ENCODE measurements around the gene PPP1R26. TPM values are rescaled to one million over a fixed set of nuclear protein-coding genes. Genes with fewer than 3 reads are reported as not detected.

The PPP1R26 gene
- total RNA-seq, 2 donors from 2014 or later = 15.3 to 41.9 TPM

- Histone ChIP-seq H3K27me3 (replicated peaks; ENCODE audit: insufficient read depth) (no peaks in the 10 kb centered on the region), H3K36me3 (no peaks in the 10 kb centered on the region), H3K4me1 (replicated peaks) (no peaks in the 10 kb centered on the region), H3K9me3 (no peaks in the 10 kb centered on the region), H3K27ac (no peak overlapping the region), H3K4me3 (no peak overlapping the region)
- DNase-seq (ENCODE audit: low spot score) = no peak
- 97% methylated on average over 18 of the region's 18 CpGs for WGBS
- intact Hi-C loops (cut with DNase I) = no loop called here
- TF ChIP-seq POLR2AphosphoS5 (IDR thresholded peaks at IDR 0.05) = no peak
- TF ChIP-seq CTCF (IDR thresholded peaks at IDR 0.05) = no peak
- no peak for TF ChIP-seq POLR2A (IDR thresholded peaks at IDR 0.05)
Observed at GRCh38 chr9:135488013-135488330, 8.4 kb downstream of the PPP1R26 start.

GRCh38 chr9:135488527-135488926 is 8.9 kb downstream of the PPP1R26 start:
- H3K27me3 ChIP-seq (replicated peaks; ENCODE audit: insufficient read depth) = no peaks in the 10 kb centered on the region
- 91% methylated on average over 17 of the region's 17 CpGs for whole genome bisulfite sequencing
- no peaks in the 10 kb centered on the region for H3K36me3 ChIP-seq
- DNase-seq (ENCODE audit: low spot score) = no peak
- H3K27ac ChIP-seq = no peak overlapping the region
- TF ChIP-seq POLR2A (IDR thresholded peaks at IDR 0.05) = no peak
- no peak for TF ChIP-seq CTCF (IDR thresholded peaks at IDR 0.05)
- no peak for TF ChIP-seq POLR2AphosphoS5 (IDR thresholded peaks at IDR 0.05)
- intact Hi-C loops (cut with DNase I) = no loop called here
- H3K9me3 ChIP-seq = no peaks in the 10 kb centered on the region
- no peak overlapping the region for H3K4me3 ChIP-seq
- H3K4me1 ChIP-seq (replicated peaks) = no peaks in the 10 kb centered on the region

GRCh38 chr9:135489188-135489906 is 9.8 kb downstream of the PPP1R26 start:
- Histone ChIP-seq H3K27ac (no peak overlapping the region), H3K36me3 (no peaks in the 10 kb centered on the region), H3K4me1 (replicated peaks) (no peaks in the 10 kb centered on the region), H3K9me3 (no peaks in the 10 kb centered on the region), H3K27me3 (replicated peaks; ENCODE audit: insufficient read depth) (no peaks in the 10 kb centered on the region), H3K4me3 (no peak overlapping the region)
- intact Hi-C loops (cut with DNase I) = no loop called here
- TF ChIP-seq POLR2A (IDR thresholded peaks at IDR 0.05) (no peak), POLR2AphosphoS5 (IDR thresholded peaks at IDR 0.05) (no peak), CTCF (IDR thresholded peaks at IDR 0.05) (no peak)
- 89% methylated on average over 18 of the region's 18 CpGs for WGBS
- DNase-seq (ENCODE audit: low spot score) = no peak

GRCh38 chr9:135490166-135490870 is 10.7 kb downstream of the PPP1R26 start:
- 86% methylated on average over 16 of the region's 16 CpGs for WGBS
- intact Hi-C loops (cut with DNase I) = no loop called here
- Histone ChIP-seq H3K36me3 (no peaks in the 10 kb centered on the region), H3K27me3 (replicated peaks; ENCODE audit: insufficient read depth) (no peaks in the 10 kb centered on the region), H3K9me3 (no peaks in the 10 kb centered on the region), H3K4me3 (no peak overlapping the region), H3K27ac (no peak overlapping the region), H3K4me1 (replicated peaks) (no peaks in the 10 kb centered on the region)
- TF ChIP-seq POLR2A (IDR thresholded peaks at IDR 0.05) (no peak), CTCF (IDR thresholded peaks at IDR 0.05) (no peak), POLR2AphosphoS5 (IDR thresholded peaks at IDR 0.05) (no peak)
- no peak for DNase-seq (ENCODE audit: low spot score)

- H3K9me3 ChIP-seq = no peaks in the 10 kb centered on the region
- H3K4me3 ChIP-seq = no peak overlapping the region
- no peak for TF ChIP-seq POLR2A (IDR thresholded peaks at IDR 0.05)
- no peak for TF ChIP-seq POLR2AphosphoS5 (IDR thresholded peaks at IDR 0.05)
- no peak for TF ChIP-seq CTCF (IDR thresholded peaks at IDR 0.05)
- no peaks in the 10 kb centered on the region for H3K36me3 ChIP-seq
- no peaks in the 10 kb centered on the region for H3K4me1 ChIP-seq (replicated peaks)
- WGBS = 77% methylated on average over 18 of the region's 18 CpGs
- no peaks in the 10 kb centered on the region for H3K27me3 ChIP-seq (replicated peaks; ENCODE audit: insufficient read depth)
- no peak for DNase-seq (ENCODE audit: low spot score)
- H3K27ac ChIP-seq = no peak overlapping the region
- intact Hi-C loops (cut with DNase I) = no loop called here
Observed at GRCh38 chr9:135490980-135491464, 11.4 kb downstream of the PPP1R26 start.

Measured in prostate gland (tissue), 2 donors.